OCI-LY1 (cell line): Measurements from ENCODE around the gene CELSR1.

Source experiments
- EZH2 ChIP-seq: fragments of 200-600 bp; sonication (generic), shearing (Covaris generic); IDR thresholded peaks from 2 replicates; pipeline ENCODE4 v1.8.0; 2017; ENCODE audit warnings: borderline replicate concordance, mixed run types, mild to moderate bottlenecking, antibody characterized with exemption, low read length, moderate library complexity, mixed read lengths
- TF ChIP-seq, protein P1 (sequence below): fragments of 200-600 bp; sonication (generic), shearing (Covaris generic); IDR thresholded peaks from 2 replicates; pipeline ENCODE4 v1.5.1; 2017; ENCODE audit warnings: mild to moderate bottlenecking, antibody characterized with exemption, low read length, moderate library complexity, mixed read lengths

DNA sequence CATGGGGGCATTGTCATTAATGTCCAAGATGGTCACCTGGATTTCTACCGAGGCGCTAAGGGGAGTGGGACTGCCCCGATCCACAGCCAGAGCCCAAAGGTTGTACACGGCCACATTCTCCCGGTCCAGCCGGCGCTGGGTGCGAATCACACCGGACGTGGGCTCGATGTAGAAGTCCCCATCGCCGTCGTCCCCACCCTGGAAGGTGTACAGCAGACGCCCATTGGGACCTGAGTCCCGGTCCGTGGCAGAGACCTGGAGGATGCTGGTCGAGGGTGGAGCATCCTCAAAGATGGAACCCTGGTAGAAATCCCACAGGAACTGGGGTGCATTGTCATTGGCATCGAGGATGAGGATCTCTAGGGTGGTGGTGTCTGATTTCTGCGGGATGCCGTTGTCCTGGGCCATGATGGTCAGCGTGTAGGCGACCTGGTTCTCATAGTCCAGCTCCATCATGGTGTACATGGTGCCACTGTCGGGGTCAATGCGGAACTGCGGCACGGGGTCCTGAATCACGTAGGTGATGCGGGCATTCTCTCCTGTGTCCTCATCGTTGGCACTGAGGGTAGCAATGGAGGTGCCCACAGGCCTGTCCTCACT, 3.1 kb downstream of the CELSR1 start:
- TF ChIP-seq, protein P1, sequence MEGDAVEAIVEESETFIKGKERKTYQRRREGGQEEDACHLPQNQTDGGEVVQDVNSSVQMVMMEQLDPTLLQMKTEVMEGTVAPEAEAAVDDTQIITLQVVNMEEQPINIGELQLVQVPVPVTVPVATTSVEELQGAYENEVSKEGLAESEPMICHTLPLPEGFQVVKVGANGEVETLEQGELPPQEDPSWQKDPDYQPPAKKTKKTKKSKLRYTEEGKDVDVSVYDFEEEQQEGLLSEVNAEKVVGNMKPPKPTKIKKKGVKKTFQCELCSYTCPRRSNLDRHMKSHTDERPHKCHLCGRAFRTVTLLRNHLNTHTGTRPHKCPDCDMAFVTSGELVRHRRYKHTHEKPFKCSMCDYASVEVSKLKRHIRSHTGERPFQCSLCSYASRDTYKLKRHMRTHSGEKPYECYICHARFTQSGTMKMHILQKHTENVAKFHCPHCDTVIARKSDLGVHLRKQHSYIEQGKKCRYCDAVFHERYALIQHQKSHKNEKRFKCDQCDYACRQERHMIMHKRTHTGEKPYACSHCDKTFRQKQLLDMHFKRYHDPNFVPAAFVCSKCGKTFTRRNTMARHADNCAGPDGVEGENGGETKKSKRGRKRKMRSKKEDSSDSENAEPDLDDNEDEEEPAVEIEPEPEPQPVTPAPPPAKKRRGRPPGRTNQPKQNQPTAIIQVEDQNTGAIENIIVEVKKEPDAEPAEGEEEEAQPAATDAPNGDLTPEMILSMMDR: no peak
- TF ChIP-seq EZH2: no peak
